IMR-90 (cell line): ENCODE results near the gene PITPNM1. TPM values are rescaled to one million over a fixed set of nuclear protein-coding genes. Genes with fewer than 3 reads are reported as not detected.

Experiments used
- ATAC-seq: fragments of 200-7000 bp; cut with Tn5 transposase; 2 replicates; pipeline ENCODE4 v1.9.1; 2020; ENCODE audit warnings: low read depth, mild to moderate bottlenecking, moderate library complexity
- BruUV-seq: library from RNA; stranded (reverse); fragments of 400-500 nt; replicated peaks from 2 replicates; lab custom pipeline; 2021; lab: Mats Ljungman, UMichigan
- CTCF ChIA-PET: fragments of 300-600 bp; formaldehyde crosslinking; extraction: SDS; loops from one replicate; lab custom pipeline; 2021; ENCODE audit warnings: antibody characterized with exemption; lab: Yijun Ruan, JAX
- POLR2A ChIA-PET: fragments of 300-600 bp; sonication (Branson Sonifier 250); formaldehyde crosslinking; loops from one replicate; lab custom pipeline; 2022; ENCODE audit warnings: antibody characterized with exemption; ENCODE audit not compliant: unreplicated experiment; lab: Charles Lee
- DNase-seq: peaks from one replicate; pipeline ENCODE4 v3.0.0; 2013
- H2AFZ ChIP-seq: replicated peaks from 2 replicates; pipeline ENCODE3; 2013; ENCODE audit warnings: low read length, mild to moderate bottlenecking; ENCODE audit not compliant: poor library complexity
- H2AK5ac ChIP-seq: 2 replicates; pipeline ENCODE4 v1.6.1; 2013; ENCODE audit warnings: low read depth, low read length, inconsistent platforms
- H2AK9ac ChIP-seq: replicated peaks from 2 replicates; pipeline ENCODE3; 2013; ENCODE audit warnings: mild to moderate bottlenecking, low read depth, low read length, moderate library complexity; ENCODE audit not compliant: poor library complexity
- H2BK120ac ChIP-seq: 2 replicates; pipeline ENCODE4 v1.6.1; 2013; ENCODE audit warnings: low read depth, low read length, inconsistent platforms
- H2BK15ac ChIP-seq: 3 replicates; pipeline ENCODE4 v1.6.1; 2013; ENCODE audit warnings: low read depth, low read length, inconsistent platforms
- H2BK20ac ChIP-seq: 2 replicates; pipeline ENCODE4 v1.6.1; 2013; ENCODE audit warnings: low read depth, mild to moderate bottlenecking, inconsistent platforms, low read length, moderate library complexity
- H2BK5ac ChIP-seq: 2 replicates; pipeline ENCODE4 v1.6.1; 2013; ENCODE audit warnings: mild to moderate bottlenecking, low read depth, low read length, inconsistent platforms; ENCODE audit not compliant: poor library complexity, severe bottlenecking
- H3K14ac ChIP-seq: replicated peaks from 2 replicates; pipeline ENCODE4 v1.6.1; 2013; ENCODE audit warnings: low read depth, low read length, inconsistent platforms
- H3K18ac ChIP-seq: 2 replicates; pipeline ENCODE4 v1.6.1; 2013; ENCODE audit warnings: low read depth, low read length, control low read depth
- H3K23ac ChIP-seq: 2 replicates; pipeline ENCODE4 v1.6.1; 2013; ENCODE audit warnings: low read depth, low read length, inconsistent platforms
- H3K27ac ChIP-seq: 2 replicates; pipeline ENCODE4 v1.5.1; 2013; ENCODE audit warnings: mild to moderate bottlenecking, control low read depth, low read length; ENCODE audit not compliant: insufficient read depth
- H3K27me3 ChIP-seq: 2 replicates; pipeline ENCODE4 v1.6.1; 2013; ENCODE audit warnings: low read length; ENCODE audit not compliant: control insufficient read depth, insufficient read depth
- H3K36me3 ChIP-seq: 2 replicates; pipeline ENCODE4 v1.6.1; 2013; ENCODE audit warnings: low read length, mixed read lengths; ENCODE audit not compliant: control insufficient read depth, insufficient read depth
- H3K4ac ChIP-seq: 2 replicates; pipeline ENCODE4 v1.6.1; 2013; ENCODE audit warnings: low read depth, low read length, inconsistent platforms
- H3K4me1 ChIP-seq: 2 replicates; pipeline ENCODE4 v1.6.1; 2013; ENCODE audit warnings: low read length, mixed read lengths; ENCODE audit not compliant: control insufficient read depth, insufficient read depth
- H3K4me2 ChIP-seq: 2 replicates; pipeline ENCODE4 v1.6.1; 2013; ENCODE audit warnings: low read depth, mild to moderate bottlenecking, control low read depth, low read length, moderate library complexity
- H3K4me3 ChIP-seq: 2 replicates; pipeline ENCODE4 v1.5.1; 2013; ENCODE audit warnings: low read depth, mild to moderate bottlenecking, control low read depth, low read length, moderate library complexity; ENCODE audit not compliant: insufficient read depth
- H3K56ac ChIP-seq: 2 replicates; pipeline ENCODE4 v1.6.1; 2013; ENCODE audit warnings: low read length, inconsistent platforms; ENCODE audit not compliant: insufficient read depth; ENCODE audit errors: extremely low read depth
- H3K79me1 ChIP-seq, 2 experiments: 2 replicates each; pipeline ENCODE4 v1.6.1; 2013; ENCODE audit warnings: low read length in 2 of 2, inconsistent platforms in 1 of 2, low read depth in 1 of 2
- H3K9ac ChIP-seq: 2 replicates; pipeline ENCODE4 v1.6.1; 2013; ENCODE audit warnings: low read depth, low read length, control low read depth
- H3K9me1 ChIP-seq: 2 replicates; pipeline ENCODE4 v1.6.1; 2013; ENCODE audit warnings: low read length, inconsistent platforms; ENCODE audit not compliant: insufficient read depth
- H3K9me3 ChIP-seq: 2 replicates; pipeline ENCODE4 v1.6.1; 2013; ENCODE audit warnings: low read length; ENCODE audit not compliant: control insufficient read depth, insufficient read depth
- H4K20me1 ChIP-seq: 2 replicates; pipeline ENCODE4 v1.6.1; 2013; ENCODE audit warnings: low read length, inconsistent platforms; ENCODE audit not compliant: insufficient read depth
- H4K5ac ChIP-seq: 2 replicates; pipeline ENCODE4 v1.6.1; 2013; ENCODE audit warnings: mild to moderate bottlenecking, low read depth, low read length, control low read depth
- H4K8ac ChIP-seq, 2 experiments: 2 replicates each; pipeline ENCODE4 v1.6.1; 2013; ENCODE audit warnings: low read depth in 2 of 2, low read length in 2 of 2, control low read depth in 1 of 2, inconsistent platforms in 1 of 2
- H4K91ac ChIP-seq: 2 replicates; pipeline ENCODE4 v1.6.1; 2013; ENCODE audit warnings: low read depth, low read length, inconsistent platforms; ENCODE audit not compliant: insufficient read depth
- BHLHE40 ChIP-seq: fragments of 150-350 bp; IDR thresholded peaks from 2 replicates; pipeline ENCODE4 v1.6.1; 2016; ENCODE audit warnings: mild to moderate bottlenecking, low read depth, low read length
- CEBPB ChIP-seq: IDR thresholded peaks from 2 replicates; pipeline ENCODE4 v1.6.1; 2012; ENCODE audit warnings: low read depth, low read length, improper control_type of control experiment
- CHD1 ChIP-seq: IDR thresholded peaks from 2 replicates; pipeline ENCODE4 v1.6.1; 2012; ENCODE audit warnings: low read depth, low read length, improper control_type of control experiment
- MAFK ChIP-seq: IDR thresholded peaks from 2 replicates; pipeline ENCODE4 v1.6.1; 2012; ENCODE audit warnings: low read depth, low read length, improper control_type of control experiment
- NFE2L2 ChIP-seq: fragments of 150-350 bp; IDR thresholded peaks from 2 replicates; pipeline ENCODE4 v1.6.1; 2016; ENCODE audit warnings: low read depth, mild to moderate bottlenecking, low read length
- POLR2A ChIP-seq: IDR thresholded peaks from 2 replicates; pipeline ENCODE4 v1.6.1; 2012; ENCODE audit warnings: mild to moderate bottlenecking, low read depth, low read length
- RAD21 ChIP-seq: IDR thresholded peaks from 2 replicates; pipeline ENCODE4 v1.6.1; 2012; ENCODE audit warnings: low read length, improper control_type of control experiment
- RCOR1 ChIP-seq: IDR thresholded peaks from 2 replicates; pipeline ENCODE4 v1.6.1; 2012; ENCODE audit warnings: mild to moderate bottlenecking, low read length, improper control_type of control experiment; ENCODE audit not compliant: insufficient replicate concordance
- dilution Hi-C: fragments of 300-500 bp; cut with HindIII; formaldehyde crosslinking; loops from one replicate; pipeline ENCODE4 v1.14.3; 2018; ENCODE audit warnings: low sequenced_read_pairs; ENCODE audit not compliant: unreplicated experiment
- in situ Hi-C: fragments of 300-500 bp; cut with MboI; formaldehyde crosslinking; loops from 3 replicates; pipeline ENCODE4 v1.14.3; 2019; ENCODE audit warnings: low sequenced_read_pairs, inconsistent platforms, mixed read lengths
- intact Hi-C: fragments of 100-400 bp; cut with micrococcal nuclease; formaldehyde crosslinking; loops from 2 replicates; pipeline ENCODE4 v1.10.0; 2022
- polyA plus RNA-seq, 3 experiments: library from polyadenylated mRNA; depleted of rRNA; stranded (reverse); fragments of >200 nt; gene quantifications; 2 replicates each; pipeline ENCODE4 v1.2.3, GENCODE V29; 2012; ENCODE audit warnings: low replicate concordance in 1 of 3
- total RNA-seq: library from RNA; depleted of rRNA; stranded (reverse); fragments of >200 nt; gene quantifications from 2 replicates; pipeline ENCODE4 v1.2.3, GENCODE V29; 2012
- TF ChIP-seq, protein P1 (sequence below): fragments of 150-350 bp; IDR thresholded peaks from 2 replicates; pipeline ENCODE4 v1.6.1; 2017; ENCODE audit warnings: mild to moderate bottlenecking, antibody characterized with exemption, low read length, low read depth

Gene PITPNM1
- total and polyA plus RNA-seq, 2 of the 4 experiments (the other 2 are of a cell fraction) = 5.0 to 15.4 TPM

DNA sequence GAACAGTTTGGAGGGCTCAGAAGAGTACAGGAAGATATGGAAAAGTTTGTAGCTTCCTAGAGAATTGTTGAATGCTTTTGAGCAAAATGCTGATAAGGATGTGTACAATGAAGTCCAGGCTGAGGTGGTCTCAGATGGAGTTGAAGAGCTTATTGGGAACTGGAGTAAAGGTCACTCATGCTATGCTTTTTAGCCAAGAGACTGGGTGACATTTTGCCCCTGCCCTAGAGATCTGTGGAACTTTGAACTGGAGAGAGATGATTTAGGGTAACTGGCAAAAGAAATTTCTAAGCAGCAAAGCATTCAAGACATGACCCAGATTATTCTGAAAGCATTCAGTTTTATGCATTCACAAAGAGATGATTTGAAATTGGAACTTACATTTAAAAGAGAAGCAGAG lies 46.0 kb upstream of the PITPNM1 start:
- ATAC-seq (no peak), DNase-seq (no peak)
- no peak overlapping the region for H2BK5ac ChIP-seq
- H3K36me3 ChIP-seq = no peaks in the 10 kb centered on the region
- no peak overlapping the region for H2AK9ac ChIP-seq
- no peaks in the 10 kb centered on the region for H3K79me1 ChIP-seq
- no peak overlapping the region for H3K9ac ChIP-seq
- no peak overlapping the region for H3K4ac ChIP-seq
- H3K4me2 ChIP-seq = no peak overlapping the region
- ChIA-PET CTCF (no interaction called here), POLR2A (no interaction called here)
- no peak for TF ChIP-seq CEBPB
- TF ChIP-seq BHLHE40 = no peak
- TF ChIP-seq CHD1 = no peak
- TF ChIP-seq MAFK = no peak
- TF ChIP-seq RAD21 = no peak
- no peak for TF ChIP-seq POLR2A
- TF ChIP-seq, protein P1, sequence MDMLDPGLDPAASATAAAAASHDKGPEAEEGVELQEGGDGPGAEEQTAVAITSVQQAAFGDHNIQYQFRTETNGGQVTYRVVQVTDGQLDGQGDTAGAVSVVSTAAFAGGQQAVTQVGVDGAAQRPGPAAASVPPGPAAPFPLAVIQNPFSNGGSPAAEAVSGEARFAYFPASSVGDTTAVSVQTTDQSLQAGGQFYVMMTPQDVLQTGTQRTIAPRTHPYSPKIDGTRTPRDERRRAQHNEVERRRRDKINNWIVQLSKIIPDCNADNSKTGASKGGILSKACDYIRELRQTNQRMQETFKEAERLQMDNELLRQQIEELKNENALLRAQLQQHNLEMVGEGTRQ = no peak
- no peak for TF ChIP-seq RCOR1
- TF ChIP-seq NFE2L2 = no peak
- H2BK120ac ChIP-seq = no peak overlapping the region
- peaks cover 7% of the 10 kb centered on the region; the same call in 1 of the 2 replicates for H3K27me3 ChIP-seq
- no peak overlapping the region for H3K23ac ChIP-seq
- no peak overlapping the region for H4K8ac ChIP-seq
- no peaks in the 10 kb centered on the region for H3K9me1 ChIP-seq
- H4K91ac ChIP-seq = no peak overlapping the region
- no peak overlapping the region for H3K4me3 ChIP-seq
- dilution Hi-C loops = no loop called here
- in situ Hi-C loops = no loop called here
- no peak overlapping the region for H2BK20ac ChIP-seq
- no peak overlapping the region for H3K56ac ChIP-seq
- no TSS peak for BruUV-seq
- H4K5ac ChIP-seq = no peak overlapping the region
- H3K9me3 ChIP-seq = peaks cover 5% of the 10 kb centered on the region; the same call in 1 of the 2 replicates
- H4K20me1 ChIP-seq = no peaks in the 10 kb centered on the region
- H2AFZ ChIP-seq = no peak overlapping the region
- H2BK15ac ChIP-seq = no peak overlapping the region
- no peak overlapping the region for H2AK5ac ChIP-seq
- intact Hi-C loops = no loop called here
- no peak overlapping the region for H3K18ac ChIP-seq
- H3K4me1 ChIP-seq = no peaks in the 10 kb centered on the region
- no peak overlapping the region for H3K14ac ChIP-seq
- H3K27ac ChIP-seq = no peak overlapping the region
